PC-9 (cell line): Measurements from ENCODE around the gene CD84.

Source experiments
- EZH2 ChIP-seq: fragments of 200-600 bp; sonication (generic); IDR thresholded peaks from 2 replicates; pipeline ENCODE4 v1.8.0; 2017; ENCODE audit warnings: antibody characterized with exemption, low read depth
- TF ChIP-seq, protein P1 (sequence below): fragments of 200-600 bp; sonication (generic); conservative IDR thresholded peaks from 2 replicates; pipeline ENCODE4 v1.6.1; 2017; ENCODE audit warnings: mixed run types, antibody characterized with exemption, mild to moderate bottlenecking, moderate library complexity

DNA sequence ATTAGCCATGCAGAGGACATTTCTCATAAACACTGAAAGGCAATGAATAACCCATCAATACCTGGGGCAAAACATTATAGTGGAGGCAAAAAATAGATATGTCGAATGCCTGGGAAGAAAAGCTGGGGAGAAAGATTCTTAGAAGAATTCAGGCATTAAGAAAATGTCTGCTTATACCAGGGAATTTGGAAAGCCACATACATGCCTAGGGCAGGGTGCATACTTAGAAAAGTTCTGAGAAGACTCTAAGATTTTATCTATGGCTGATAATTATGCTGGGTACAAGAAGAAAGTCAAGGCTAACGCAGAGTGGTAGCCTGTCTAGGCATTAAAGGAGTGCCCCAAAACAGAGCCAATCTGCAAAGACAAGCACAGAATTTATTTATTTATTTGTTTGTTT is 74.6 kb downstream of the CD84 start:
- TF ChIP-seq, protein P1, sequence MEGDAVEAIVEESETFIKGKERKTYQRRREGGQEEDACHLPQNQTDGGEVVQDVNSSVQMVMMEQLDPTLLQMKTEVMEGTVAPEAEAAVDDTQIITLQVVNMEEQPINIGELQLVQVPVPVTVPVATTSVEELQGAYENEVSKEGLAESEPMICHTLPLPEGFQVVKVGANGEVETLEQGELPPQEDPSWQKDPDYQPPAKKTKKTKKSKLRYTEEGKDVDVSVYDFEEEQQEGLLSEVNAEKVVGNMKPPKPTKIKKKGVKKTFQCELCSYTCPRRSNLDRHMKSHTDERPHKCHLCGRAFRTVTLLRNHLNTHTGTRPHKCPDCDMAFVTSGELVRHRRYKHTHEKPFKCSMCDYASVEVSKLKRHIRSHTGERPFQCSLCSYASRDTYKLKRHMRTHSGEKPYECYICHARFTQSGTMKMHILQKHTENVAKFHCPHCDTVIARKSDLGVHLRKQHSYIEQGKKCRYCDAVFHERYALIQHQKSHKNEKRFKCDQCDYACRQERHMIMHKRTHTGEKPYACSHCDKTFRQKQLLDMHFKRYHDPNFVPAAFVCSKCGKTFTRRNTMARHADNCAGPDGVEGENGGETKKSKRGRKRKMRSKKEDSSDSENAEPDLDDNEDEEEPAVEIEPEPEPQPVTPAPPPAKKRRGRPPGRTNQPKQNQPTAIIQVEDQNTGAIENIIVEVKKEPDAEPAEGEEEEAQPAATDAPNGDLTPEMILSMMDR: no peak
- no peak for TF ChIP-seq EZH2
